ENCODE data around the gene DLK2.

DLK2 gene

GRCh38 chr6:43494766-43495165, 39.4 kb upstream of the DLK2 start:
- TF ChIP-seq CTCF (IDR thresholded peaks at IDR 0.05; ENCODE audit: low read length): no peak
- no peak for TF ChIP-seq EZH2 (optimal IDR thresholded peaks at IDR 0.05; ENCODE audit: low read depth, low read length)
- no peak for TF ChIP-seq EZH2phosphoT487 (IDR thresholded peaks at IDR 0.05; ENCODE audit: low read length)
- Histone ChIP-seq H3K4me2 (ENCODE audit: low read depth, low read length) (no peak overlapping the region), H3K9ac (ENCODE audit: low read length) (no peak overlapping the region)

GRCh38 chr6:43494321-43494720, 39.0 kb upstream of the DLK2 start:
- no peak overlapping the region for H2AFZ ChIP-seq (ENCODE audit: low read length)
- no peak overlapping the region for H3K9ac ChIP-seq (ENCODE audit: low read length)
- 0 out of 2 replicates have a peak, but pooled peaks cover 3% of the 10 kb centered on the region for H3K36me3 ChIP-seq (replicated peaks; ENCODE audit: insufficient read depth, low read length)
- H3K27me3 ChIP-seq (replicated peaks; ENCODE audit: insufficient read depth, low read length): no peaks in the 10 kb centered on the region
- H3K9me2 ChIP-seq (replicated peaks; ENCODE audit: insufficient read depth, low read length): no peaks in the 10 kb centered on the region
- H3K4me2 ChIP-seq (ENCODE audit: low read depth, low read length): no peak overlapping the region
- H3K9me3 ChIP-seq (replicated peaks; ENCODE audit: insufficient read depth, low read length): no peaks in the 10 kb centered on the region
- peaks cover 9% of the 10 kb centered on the region; the same call in 1 of the 2 replicates for H3K79me2 ChIP-seq (ENCODE audit: low read length)
- no peak for DNase-seq
- TF ChIP-seq EZH2 (optimal IDR thresholded peaks at IDR 0.05; ENCODE audit: low read depth, low read length) (no peak), EZH2phosphoT487 (IDR thresholded peaks at IDR 0.05; ENCODE audit: low read length) (no peak), CTCF (IDR thresholded peaks at IDR 0.05; ENCODE audit: low read length) (no peak)
- H3K4me1 ChIP-seq (ENCODE audit: low read length): no peaks in the 10 kb centered on the region
- no peak overlapping the region for H3K4me3 ChIP-seq (ENCODE audit: low read length)
- no peaks in the 10 kb centered on the region for H3F3A ChIP-seq (ENCODE audit: insufficient read depth, low read length)
- no peak overlapping the region for H3K27ac ChIP-seq (ENCODE audit: low read length)
- no peaks in the 10 kb centered on the region for H4K20me1 ChIP-seq (ENCODE audit: insufficient read depth, low read length)

More at GRCh38 chr6:43494766-43495165, 39.4 kb upstream of the DLK2 start:
- Histone ChIP-seq H2AFZ (ENCODE audit: low read length) (no peak overlapping the region), H3K79me2 (ENCODE audit: low read length) (peaks cover 8% of the 10 kb centered on the region; the same call in 1 of the 2 replicates), H3K27ac (ENCODE audit: low read length) (no peak overlapping the region), H3K4me3 (ENCODE audit: low read length) (no peak overlapping the region), H3K9me3 (replicated peaks; ENCODE audit: insufficient read depth, low read length) (no peaks in the 10 kb centered on the region), H3K36me3 (replicated peaks; ENCODE audit: insufficient read depth, low read length) (0 out of 2 replicates have a peak, but pooled peaks cover 3% of the 10 kb centered on the region), H3K9me2 (replicated peaks; ENCODE audit: insufficient read depth, low read length) (no peaks in the 10 kb centered on the region), H3K27me3 (replicated peaks; ENCODE audit: insufficient read depth, low read length) (no peaks in the 10 kb centered on the region), H3K4me1 (ENCODE audit: low read length) (no peaks in the 10 kb centered on the region), H4K20me1 (ENCODE audit: insufficient read depth, low read length) (no peaks in the 10 kb centered on the region), H3F3A (ENCODE audit: insufficient read depth, low read length) (no peaks in the 10 kb centered on the region)
- no peak for DNase-seq

DNA sequence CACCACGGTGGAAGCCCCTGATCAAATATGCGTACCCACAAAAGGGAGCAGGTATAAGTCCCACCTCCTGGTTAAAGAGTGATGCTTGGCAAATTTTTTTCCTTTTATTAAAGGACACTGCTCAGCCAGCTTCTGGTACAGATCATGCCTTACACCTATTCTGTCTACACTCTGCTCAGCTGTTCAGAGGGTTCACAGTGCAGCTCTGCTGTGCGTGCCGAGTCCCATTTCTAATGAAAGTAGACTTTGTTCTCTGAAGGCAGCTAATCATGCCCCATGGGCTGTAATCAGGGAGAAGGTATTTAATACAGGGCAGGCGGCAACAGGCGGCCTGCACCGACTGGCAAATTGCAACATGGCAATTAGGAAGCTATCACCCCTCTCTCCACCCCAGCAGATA, 38.5 kb upstream of the DLK2 start:
- Histone ChIP-seq H4K20me1 (ENCODE audit: insufficient read depth, low read length) (no peaks in the 10 kb centered on the region), H3K9me2 (replicated peaks; ENCODE audit: insufficient read depth, low read length) (no peaks in the 10 kb centered on the region), H3K4me1 (ENCODE audit: low read length) (no peaks in the 10 kb centered on the region), H3K9ac (ENCODE audit: low read length) (no peak overlapping the region), H3K36me3 (replicated peaks; ENCODE audit: insufficient read depth, low read length) (0 out of 2 replicates have a peak, but pooled peaks cover 3% of the 10 kb centered on the region), H3K9me3 (replicated peaks; ENCODE audit: insufficient read depth, low read length) (no peaks in the 10 kb centered on the region), H3F3A (ENCODE audit: insufficient read depth, low read length) (no peaks in the 10 kb centered on the region), H3K27ac (ENCODE audit: low read length) (no peak overlapping the region), H2AFZ (ENCODE audit: low read length) (no peak overlapping the region), H3K4me3 (ENCODE audit: low read length) (no peak overlapping the region), H3K79me2 (ENCODE audit: low read length) (peaks cover 13% of the 10 kb centered on the region; the same call in 1 of the 2 replicates), H3K4me2 (ENCODE audit: low read depth, low read length) (no peak overlapping the region), H3K27me3 (replicated peaks; ENCODE audit: insufficient read depth, low read length) (no peaks in the 10 kb centered on the region)
- no peak for DNase-seq
- TF ChIP-seq EZH2phosphoT487 (IDR thresholded peaks at IDR 0.05; ENCODE audit: low read length) (no peak), CTCF (IDR thresholded peaks at IDR 0.05; ENCODE audit: low read length) (no peak)
